DMS79 treated with DMSO at 0.1 percent for 48 hours (cell line): ENCODE measurements around the gene SFRP4.

Source experiments
- DNase-seq: peaks from one replicate; lab custom pipeline; 2025; lab: John Stamatoyannopoulos, UW

SFRP4 gene

DNA sequence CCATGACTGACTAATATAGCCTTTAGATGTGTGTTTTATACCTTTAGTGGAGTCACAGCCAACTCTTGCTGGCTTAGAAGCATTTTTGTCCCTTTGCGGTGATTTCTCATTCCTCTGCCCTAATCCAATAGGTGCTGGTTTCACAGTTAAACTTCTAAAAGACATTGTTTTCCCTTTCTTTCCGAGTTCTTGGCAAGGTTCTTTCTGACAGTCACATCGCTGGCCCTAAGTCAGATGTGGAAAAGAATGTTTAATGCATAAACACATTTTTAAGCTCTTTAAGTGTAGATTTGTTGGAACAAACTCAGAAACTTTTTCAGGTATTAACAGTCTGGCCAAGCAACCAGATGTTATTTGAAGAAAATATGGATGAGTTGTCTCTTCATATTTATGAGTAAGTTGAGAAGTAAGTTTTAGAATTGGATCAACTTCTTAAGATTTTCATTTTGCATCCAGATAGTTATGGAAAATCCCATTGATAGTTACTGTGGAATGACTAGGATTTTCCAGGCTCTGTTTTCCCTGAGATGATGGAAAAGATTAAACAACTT is 7.9 kb upstream of the SFRP4 start:
- DNase-seq = no peak

DNA sequence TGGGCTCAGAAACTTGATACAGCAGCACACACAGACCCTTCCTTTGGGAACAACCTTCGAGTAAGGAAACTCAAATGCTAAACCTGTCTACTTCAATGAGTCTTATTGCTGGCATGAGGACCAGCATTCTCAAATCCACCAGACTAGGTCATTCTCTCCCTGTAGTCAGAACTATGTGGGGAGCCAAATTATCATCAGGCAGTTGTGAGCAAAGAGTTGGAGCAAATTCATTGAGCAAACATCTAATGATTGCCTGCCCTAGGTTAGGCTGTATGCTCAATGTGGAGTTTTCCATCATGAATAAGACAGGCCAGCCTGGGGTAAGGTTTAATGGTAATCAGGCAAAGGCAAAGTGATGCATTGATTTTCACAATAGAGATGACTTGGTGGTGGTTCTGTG is 7.4 kb upstream of the SFRP4 start:
- DNase-seq = no peak

DNA sequence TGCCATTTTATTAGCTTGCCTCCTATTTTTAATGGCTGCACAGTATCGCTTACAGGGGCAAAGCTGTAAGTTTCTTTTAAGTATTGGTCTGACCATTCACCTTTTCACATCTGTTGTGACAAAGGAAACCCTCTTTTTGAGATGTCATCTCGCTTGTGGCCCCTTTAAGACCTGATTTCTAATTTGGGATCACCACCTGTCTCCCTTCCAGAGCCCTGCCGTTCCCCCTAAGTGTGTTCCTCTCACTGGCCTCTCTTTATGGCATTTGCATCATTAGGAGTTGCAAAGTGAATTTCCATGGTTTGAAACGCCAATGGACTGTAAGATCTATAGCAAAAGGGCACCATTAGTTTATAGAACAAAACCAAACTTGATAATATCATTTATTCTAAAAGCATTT is 5.3 kb upstream of the SFRP4 start:
- no peak for DNase-seq

DNA sequence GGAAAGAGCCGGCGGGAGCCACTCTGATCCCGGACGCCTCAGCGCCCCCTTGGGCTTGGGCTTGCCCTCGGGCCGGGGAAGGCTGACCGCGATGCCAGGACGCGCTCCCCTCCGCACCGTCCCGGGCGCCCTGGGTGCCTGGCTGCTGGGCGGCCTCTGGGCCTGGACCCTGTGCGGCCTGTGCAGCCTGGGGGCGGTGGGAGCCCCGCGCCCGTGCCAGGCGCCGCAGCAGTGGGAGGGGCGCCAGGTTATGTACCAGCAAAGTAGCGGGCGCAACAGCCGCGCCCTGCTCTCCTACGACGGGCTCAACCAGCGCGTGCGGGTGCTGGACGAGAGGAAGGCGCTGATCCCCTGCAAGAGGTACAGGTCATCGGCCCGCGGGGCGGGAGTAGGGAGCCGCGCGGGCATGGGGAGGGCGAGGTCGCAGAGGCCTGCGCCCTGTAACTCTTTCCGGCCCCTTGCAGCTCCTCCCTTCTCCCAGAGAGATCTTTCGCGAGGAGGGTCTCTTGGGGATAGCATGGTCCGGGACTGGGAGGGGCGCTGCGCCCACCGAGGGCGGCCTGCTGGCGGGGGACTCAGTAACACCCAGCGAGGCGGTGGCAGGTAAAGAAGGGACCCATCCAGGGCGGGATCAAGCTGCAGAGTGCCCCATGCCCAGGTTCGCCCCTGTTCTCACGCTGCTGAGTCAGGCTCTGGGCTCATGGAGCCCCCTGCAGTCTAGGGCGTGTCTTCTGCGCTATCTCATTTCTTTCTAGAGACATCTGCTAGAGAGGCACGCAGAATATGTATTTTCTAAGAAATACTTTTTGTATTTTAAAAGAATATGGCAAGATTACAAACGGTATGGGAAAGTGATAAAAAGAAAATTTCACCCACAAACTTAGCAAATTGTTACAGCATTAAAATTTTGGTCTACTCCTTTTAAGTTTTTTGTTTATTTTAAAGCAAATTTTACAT is 4.5 kb upstream of the SFRP4 start:
- no peak for DNase-seq

DNA sequence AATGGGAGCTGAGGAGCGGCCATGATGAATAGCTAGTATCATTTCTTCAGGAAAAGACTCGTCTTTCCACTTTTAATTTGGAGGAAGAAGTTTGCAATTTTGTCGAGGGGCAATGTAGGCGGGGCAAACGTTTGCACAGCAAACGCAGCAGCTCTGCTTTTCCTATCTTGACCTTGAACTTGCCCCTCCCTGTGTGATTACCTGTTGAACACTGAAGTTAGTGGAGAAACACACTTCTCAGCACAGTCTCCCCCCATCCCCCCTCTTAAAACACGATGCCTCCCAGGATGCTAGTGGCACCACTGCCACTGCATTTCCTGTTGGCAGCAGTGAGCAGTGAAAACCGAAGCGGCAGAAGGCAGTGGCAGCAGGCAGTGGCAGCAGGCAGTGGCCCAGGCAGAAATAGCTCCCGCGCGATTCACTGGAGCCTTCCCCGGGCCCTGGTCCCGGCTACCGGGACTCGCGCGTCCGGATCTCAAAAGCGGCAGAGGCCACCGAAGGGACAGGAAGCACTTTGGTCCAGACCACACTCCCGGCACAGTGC is 3.8 kb upstream of the SFRP4 start, which contains the start of gene EPDR1:
EPDR1 (plus strand) TSS at position 336 of the 544 bp plus-strand sequence. CDS start 300 bp downstream, outside the sequence.
- no peak for DNase-seq

DNA sequence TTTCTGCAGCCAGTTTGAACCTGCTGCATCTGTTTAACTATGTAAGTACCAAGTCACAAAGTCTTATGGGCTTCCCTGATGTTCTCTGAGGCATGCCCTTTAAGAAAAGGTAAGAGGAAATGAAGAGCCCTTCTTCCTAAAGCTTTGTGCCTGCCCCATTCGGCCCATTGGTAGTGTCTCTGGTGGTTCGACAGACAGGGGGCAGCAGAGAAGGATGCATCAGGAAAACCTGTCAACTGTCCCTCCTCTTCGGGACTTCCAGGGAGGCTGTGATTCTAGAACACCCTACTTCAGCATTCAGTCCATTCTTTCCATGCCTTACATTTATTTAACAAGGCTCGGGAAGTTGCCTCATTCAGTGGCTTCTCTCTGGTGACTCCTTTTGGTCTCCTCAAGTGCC is 1.9 kb upstream of the SFRP4 start:
- DNase-seq = no peak

DNA sequence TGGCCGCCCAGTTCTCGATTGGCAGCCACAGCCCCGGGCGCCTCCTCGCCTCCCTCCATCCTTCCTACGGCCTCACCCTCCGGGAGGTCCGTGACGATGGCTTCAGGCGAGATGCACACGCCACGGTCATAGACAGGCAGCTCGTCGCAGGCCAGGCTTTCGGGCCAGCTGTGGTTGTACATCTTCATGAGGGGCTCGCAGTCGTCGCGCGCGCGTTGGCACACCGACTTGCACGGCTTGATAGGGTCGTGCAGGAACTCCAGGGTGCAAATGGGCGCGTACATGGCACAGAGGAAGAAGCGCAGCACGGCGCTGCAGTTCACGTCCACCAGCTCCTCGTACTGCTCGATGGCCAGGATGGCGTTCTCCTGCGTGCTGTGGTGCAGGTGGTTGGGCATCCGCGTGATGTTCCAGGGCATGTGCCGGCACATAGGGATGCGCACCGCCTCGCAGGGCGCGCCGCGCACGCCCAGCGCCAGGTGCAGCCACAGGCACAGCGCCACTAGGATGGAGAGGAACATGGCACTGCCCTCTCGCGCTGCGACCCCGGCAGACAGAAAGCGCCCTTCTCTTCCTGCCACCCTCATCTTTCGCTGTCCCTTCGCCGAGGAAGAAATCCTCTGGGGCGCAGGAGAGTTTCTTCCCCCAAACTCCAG is 472 bp downstream of the SFRP4 start:
- no peak for DNase-seq

DNA sequence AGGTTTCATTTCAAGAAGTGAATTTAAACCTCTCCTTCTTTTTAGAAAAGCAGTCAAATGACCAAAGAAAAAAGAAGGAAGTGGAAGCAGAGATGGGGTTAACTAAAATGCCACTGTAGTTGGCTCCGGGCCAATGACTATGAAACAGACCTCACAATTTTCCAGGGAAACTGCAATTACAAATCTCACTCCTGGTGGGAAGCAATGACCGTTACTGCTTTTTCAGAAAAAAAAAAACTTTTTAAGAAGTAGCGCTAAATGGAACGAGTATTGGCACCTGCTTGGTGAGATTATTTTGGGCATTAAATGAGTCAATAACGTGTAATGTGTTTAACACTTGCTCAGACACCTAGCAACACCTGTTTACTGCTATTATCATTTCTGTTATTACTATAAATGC is 1.2 kb downstream of the SFRP4 start:
- DNase-seq = no peak

DNA sequence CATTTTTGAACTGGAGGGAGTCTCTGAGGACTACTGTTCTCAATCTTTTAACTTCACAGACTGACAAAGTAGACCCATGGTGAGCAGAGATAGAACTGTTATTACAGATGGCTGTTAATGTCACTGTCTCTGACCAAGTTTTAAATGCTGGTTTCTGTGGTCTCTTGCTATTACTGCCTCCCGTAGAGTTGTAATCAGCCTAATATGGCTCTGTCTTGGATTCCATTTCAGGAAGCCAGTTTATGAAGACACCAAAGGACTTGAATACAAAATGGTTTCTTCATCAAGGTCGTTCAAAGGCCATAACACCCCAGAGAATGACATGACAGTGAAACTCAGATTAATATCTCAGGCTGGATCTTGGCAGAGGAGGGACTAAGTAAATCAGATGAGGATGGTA is 3.9 kb downstream of the SFRP4 start:
- no peak for DNase-seq

DNA sequence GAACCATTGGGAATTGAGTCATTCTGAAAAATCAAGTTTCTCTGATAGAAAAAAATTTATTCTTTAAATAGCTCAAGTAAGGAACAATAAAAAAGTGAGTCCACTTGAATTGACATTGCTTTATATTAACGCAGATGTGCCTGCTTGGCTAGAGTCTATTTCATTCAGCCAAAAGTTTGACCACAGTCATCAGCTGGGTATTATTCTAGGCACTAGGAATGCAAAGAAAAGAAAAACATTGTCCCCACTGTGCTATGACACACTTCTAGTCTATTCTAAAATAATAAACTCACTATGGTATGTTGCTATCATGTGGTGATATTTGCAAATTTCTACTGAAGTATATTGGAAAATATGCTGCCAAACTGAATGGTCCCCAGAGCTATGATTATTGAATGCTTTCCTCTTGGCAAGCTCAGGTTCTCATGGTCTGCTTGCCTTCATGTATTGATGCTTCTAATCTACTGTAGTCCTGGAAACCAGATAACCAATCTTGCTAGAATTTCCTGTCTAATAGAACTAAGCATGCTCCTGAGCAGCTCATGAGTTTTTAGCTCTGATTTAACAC is 8.3 kb downstream of the SFRP4 start:
- DNase-seq = no peak

DNA sequence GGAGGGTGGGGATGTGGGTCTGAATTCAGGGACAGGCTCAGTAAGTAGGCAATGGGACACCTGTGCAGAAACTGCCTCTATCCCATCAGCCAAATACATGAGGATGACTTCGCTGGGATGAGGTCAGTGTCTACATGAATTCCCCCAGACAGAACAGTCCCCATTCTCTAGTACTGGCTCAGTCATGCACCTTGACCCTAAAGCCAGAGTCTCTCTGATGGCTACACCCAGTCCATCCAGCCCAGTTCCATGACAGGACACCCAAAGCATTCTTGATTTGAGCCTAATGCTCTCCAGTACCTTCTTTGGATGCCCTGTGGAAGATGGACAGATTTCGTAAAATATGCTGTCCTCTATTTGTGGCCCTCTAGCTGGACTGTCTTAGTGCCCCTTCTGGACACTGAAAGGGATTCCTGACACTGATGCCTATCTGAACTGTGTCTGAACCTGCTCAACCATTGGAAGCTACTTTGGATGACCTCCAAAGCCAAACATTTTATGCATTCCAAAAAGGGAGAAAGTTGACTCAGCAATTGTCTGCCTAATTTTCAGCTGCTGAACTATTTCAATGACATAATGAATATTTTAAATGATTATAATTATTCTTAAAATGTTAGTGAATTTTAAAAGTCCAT is 14.6 kb downstream of the SFRP4 start:
- no peak for DNase-seq

DNA sequence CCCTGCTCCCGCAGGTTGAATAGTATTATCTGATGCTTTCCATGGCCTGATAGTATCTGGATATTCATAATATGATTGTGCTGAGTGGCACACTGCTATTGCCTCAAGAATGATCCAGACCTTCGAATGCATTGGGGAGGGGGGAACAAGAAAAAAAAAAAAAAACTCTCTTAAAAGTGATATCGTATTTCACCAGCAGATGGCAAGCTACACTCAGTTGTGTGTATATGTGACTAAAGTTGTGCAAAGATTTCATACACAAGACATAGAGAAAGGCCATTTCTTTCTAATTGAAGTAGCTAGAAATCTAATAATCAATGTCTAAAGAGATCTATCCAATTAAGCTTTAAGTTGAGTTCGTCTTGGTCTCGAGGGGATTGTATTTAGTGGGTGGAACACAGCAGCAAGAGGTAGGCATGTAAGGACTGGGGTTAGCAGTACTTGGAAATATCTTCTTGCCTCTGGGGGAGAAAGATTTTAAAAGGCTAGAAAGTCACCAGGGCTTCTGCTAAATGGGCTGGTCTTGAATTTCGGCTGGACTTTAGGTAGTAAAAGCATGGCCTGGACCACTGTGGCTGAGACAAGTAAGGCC is 15.3 kb downstream of the SFRP4 start:
- DNase-seq = peak; percentile 1

DNA sequence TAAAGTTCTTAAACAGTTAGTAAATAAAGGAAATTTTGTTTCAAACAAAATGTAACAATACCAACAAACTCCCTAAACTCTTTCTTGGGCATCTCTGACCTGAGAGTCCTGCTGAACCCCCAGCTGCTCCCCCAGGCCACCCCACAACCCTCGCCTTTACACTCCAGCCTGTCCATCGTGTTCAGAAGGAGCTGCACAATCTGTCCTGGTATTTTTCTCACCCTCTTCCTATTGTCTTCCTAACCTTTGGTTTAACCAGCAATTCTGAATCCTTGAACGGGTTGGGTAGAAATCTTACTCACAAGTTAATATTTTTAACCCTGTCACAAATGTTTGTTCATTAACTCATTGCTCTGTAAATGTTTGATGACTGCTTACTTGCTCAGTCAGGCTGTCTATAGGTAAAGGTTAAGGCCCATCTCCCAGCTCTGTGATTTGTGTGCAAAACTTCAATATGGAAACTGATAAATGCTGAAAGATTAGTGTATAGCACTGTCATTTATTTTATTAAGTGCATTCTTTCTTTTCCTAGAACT is 16.8 kb downstream of the SFRP4 start:
- DNase-seq = no peak

DNA sequence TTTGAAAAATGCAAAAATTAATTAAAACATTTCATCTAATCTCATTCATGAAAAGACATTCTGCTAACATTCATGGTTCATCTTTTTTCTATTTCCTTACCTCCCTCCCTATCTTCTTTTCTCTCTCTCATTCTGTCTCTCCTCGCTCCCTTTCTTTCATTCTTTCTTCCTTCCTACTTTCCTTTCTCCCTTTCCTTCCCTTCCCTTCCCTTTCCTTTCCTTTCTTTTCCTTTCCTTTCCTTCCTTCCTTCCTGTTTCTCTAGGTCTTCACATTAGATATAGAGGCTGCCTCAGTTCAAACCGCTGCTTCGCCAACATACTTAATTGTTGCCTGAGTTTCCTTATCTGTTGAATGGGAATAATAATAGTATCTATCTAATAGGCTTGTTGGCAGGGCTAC is 21.9 kb downstream of the SFRP4 start:
- DNase-seq = no peak

DNA sequence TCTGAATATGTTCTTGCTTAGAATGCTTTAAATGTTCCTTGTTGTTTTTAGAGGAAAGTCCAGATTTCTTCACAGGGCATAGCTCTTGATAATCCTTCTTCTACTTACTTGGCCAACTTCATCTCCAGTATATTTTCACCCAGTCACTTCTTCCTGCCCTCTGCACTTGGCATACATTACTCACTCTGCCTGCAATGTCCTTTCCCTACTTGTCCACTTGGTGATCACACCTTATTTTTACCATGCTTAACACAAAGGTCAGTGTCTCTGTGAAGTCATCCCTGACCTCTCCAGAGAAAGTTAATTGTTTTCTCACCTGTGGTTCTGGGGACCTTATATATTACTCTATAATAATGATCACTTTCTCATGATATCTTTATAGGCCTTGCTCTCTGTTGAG is 23.3 kb downstream of the SFRP4 start:
- no peak for DNase-seq

DNA sequence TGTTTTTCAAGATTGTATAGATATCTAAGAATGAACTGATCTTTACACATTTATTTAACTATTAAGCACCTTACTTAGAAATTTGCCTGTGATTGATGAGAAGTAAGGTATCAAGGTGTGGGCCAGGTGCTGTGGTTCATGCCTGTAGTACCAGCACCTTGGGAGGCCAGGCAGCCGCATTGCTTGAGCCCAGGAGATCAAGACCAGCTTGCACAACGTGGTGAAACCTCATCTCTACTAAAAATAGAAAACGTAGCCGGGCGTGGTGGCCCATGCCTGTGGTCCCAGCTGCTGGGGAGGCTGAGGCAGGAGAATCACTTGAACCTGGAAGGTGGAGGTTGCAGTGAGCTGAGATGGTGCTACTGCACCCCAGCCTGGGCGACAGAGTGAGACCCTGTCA is 34.5 kb downstream of the SFRP4 start:
- DNase-seq = no peak
